HepG2 (cell line): Measurements from ENCODE around the gene HEXIM1. TPM values are rescaled to one million over a fixed set of nuclear protein-coding genes. Genes with fewer than 3 reads are reported as not detected.

Source experiments
- AGO2 ChIP-seq: fragments of 200-400 bp; formaldehyde crosslinking; optimal IDR thresholded peaks from 2 replicates; pipeline ENCODE3; 2017; ENCODE audit warnings: mild to moderate bottlenecking, low read depth, low read length, moderate library complexity
- BCL3 ChIP-seq: sonication (generic); formaldehyde crosslinking; IDR thresholded peaks from 2 replicates; pipeline ENCODE4 v1.5.1; 2020; ENCODE audit warnings: mild to moderate bottlenecking, missing genetic modification reagents, moderate library complexity
- CEBPG ChIP-seq: IDR thresholded peaks from 2 replicates; pipeline ENCODE4 v1.6.1; 2016
- FOXC1 ChIP-seq: sonication (generic); formaldehyde crosslinking; IDR thresholded peaks from 2 replicates; pipeline ENCODE4 v1.8.0; 2022; ENCODE audit warnings: mild to moderate bottlenecking, missing genetic modification reagents, borderline replicate concordance
- GFI1 ChIP-seq: sonication (generic); formaldehyde crosslinking; IDR thresholded peaks from 2 replicates; pipeline ENCODE4 v1.5.0; 2020; ENCODE audit warnings: missing genetic modification reagents, mild to moderate bottlenecking, borderline replicate concordance
- HNRNPLL ChIP-seq: fragments of 200-400 bp; formaldehyde crosslinking; IDR thresholded peaks from 2 replicates; pipeline ENCODE4 v1.6.1; 2017; ENCODE audit warnings: mild to moderate bottlenecking, low read depth, low read length; ENCODE audit not compliant: poor library complexity, severe bottlenecking
- MIER3 ChIP-seq: IDR thresholded peaks from 2 replicates; pipeline ENCODE4 v1.6.1; 2016; ENCODE audit warnings: missing compliant biosample characterization, borderline replicate concordance
- MLX ChIP-seq: IDR thresholded peaks from 2 replicates; pipeline ENCODE4 v1.6.1; 2016
- NCOA5 ChIP-seq: sonication (generic); formaldehyde crosslinking; IDR thresholded peaks from 2 replicates; pipeline ENCODE4 v1.4.0; 2020; ENCODE audit warnings: missing genetic modification reagents
- NFE2L2 ChIP-seq: fragments of 150-350 bp; IDR thresholded peaks from 2 replicates; pipeline ENCODE4 v1.6.1; 2014; ENCODE audit warnings: low read length
- NFYB ChIP-seq: sonication (generic); formaldehyde crosslinking; IDR thresholded peaks from 2 replicates; pipeline ENCODE4 v1.4.0; 2020; ENCODE audit warnings: missing genetic modification reagents
- NR2C2 ChIP-seq: sonication (generic); formaldehyde crosslinking; IDR thresholded peaks from 2 replicates; pipeline ENCODE4 v1.4.0; 2020; ENCODE audit warnings: missing genetic modification reagents, mild to moderate bottlenecking, moderate library complexity, borderline replicate concordance
- PAXIP1 ChIP-seq: sonication (generic); formaldehyde crosslinking; conservative IDR thresholded peaks from 2 replicates; pipeline ENCODE4 v1.4.0; 2020; ENCODE audit warnings: mild to moderate bottlenecking, missing genetic modification reagents, moderate library complexity
- PCBP1 ChIP-seq: fragments of 200-400 bp; formaldehyde crosslinking; IDR thresholded peaks from 2 replicates; pipeline ENCODE4 v1.6.1; 2017; ENCODE audit warnings: mild to moderate bottlenecking, low read depth, low read length, borderline replicate concordance
- PHB2 ChIP-seq: fragments of 450-650 bp; IDR thresholded peaks from 2 replicates; pipeline ENCODE4 v1.6.1; 2018; ENCODE audit not compliant: partially characterized antibody
- RBFOX2 ChIP-seq: fragments of 200-400 bp; formaldehyde crosslinking; IDR thresholded peaks from 2 replicates; pipeline ENCODE4 v1.6.1; 2017; ENCODE audit warnings: low read depth, mild to moderate bottlenecking, low read length
- RBM22 ChIP-seq: fragments of 200-400 bp; formaldehyde crosslinking; optimal IDR thresholded peaks from 2 replicates; pipeline ENCODE3; 2017; ENCODE audit warnings: mild to moderate bottlenecking, low read length, moderate library complexity
- TOPORS ChIP-seq: sonication (generic); formaldehyde crosslinking; IDR thresholded peaks from 2 replicates; pipeline ENCODE4 v1.8.0; 2023; ENCODE audit warnings: mild to moderate bottlenecking, missing genetic modification reagents
- TRIM24 ChIP-seq: sonication (generic); formaldehyde crosslinking; IDR thresholded peaks from 2 replicates; pipeline ENCODE4 v1.8.0; 2022; ENCODE audit warnings: mild to moderate bottlenecking, missing genetic modification reagents
- ZNF280B ChIP-seq: sonication (generic); formaldehyde crosslinking; IDR thresholded peaks from 2 replicates; pipeline ENCODE4 v1.5.0; 2020; ENCODE audit warnings: missing genetic modification reagents, mild to moderate bottlenecking, borderline replicate concordance
- ZNF629 ChIP-seq: sonication (generic); formaldehyde crosslinking; conservative IDR thresholded peaks from 2 replicates; pipeline ENCODE4 v1.5.0; 2020; ENCODE audit warnings: missing genetic modification reagents
- polyA plus RNA-seq, 8 experiments: library from polyadenylated mRNA; depleted of rRNA in 3 of 8; stranded (reverse) in 7 of 8; unstranded in 1 of 8; fragments of >200 nt; fragmentation: Illumina TruSeq in 4 of 8; extraction: Trizol in 4 of 8; gene quantifications; 2 replicates each; pipeline versions ENCODE4 v1.2.1 to v1.2.3, GENCODE V29; 2011 to 2016; ENCODE audit warnings: low read depth in 4 of 8, missing spikeins in 1 of 8, mixed read lengths in 1 of 8; ENCODE audit not compliant: insufficient read depth in 1 of 8
- total RNA-seq, 5 experiments: library from RNA; depleted of rRNA; stranded (reverse); fragments of >200 nt; fragmentation: Illumina TruSeq; extraction: Trizol; gene quantifications; 2 replicates each; pipeline ENCODE4 v1.2.3, GENCODE V29; 2016; ENCODE audit warnings: low read depth in 1 of 5

HEXIM1 gene
- total and polyA plus RNA-seq, 2 of the 13 experiments (the other 11 are each of a cell fraction or from before 2014, with no cell fraction given) = 10.5 to 16.6 TPM

- TF ChIP-seq NR2C2 (no peak), ZNF629 (no peak), PAXIP1 (CRISPR knock-in tag) (no peak), MIER3 (CRISPR knock-in tag) (no peak), FOXC1 (CRISPR knock-in tag) (no peak), NFE2L2 (no peak), GFI1 (CRISPR knock-in tag) (no peak), TOPORS (CRISPR knock-in tag) (no peak), RBFOX2 (no peak; the same call in 1 of the 2 replicates), RBM22 (no peak), HNRNPLL (peak; percentile 43), PCBP1 (peak; percentile 63; the same call in 1 of the 2 replicates), PHB2 (no peak), NFYB (CRISPR knock-in tag) (no peak), CEBPG (no peak), TRIM24 (CRISPR knock-in tag) (no peak), AGO2 (no peak), ZNF280B (peak; percentile 26; the same call in 1 of the 2 replicates), NCOA5 (CRISPR knock-in tag) (no peak), BCL3 (CRISPR knock-in tag) (peak; percentile 32; the same call in 1 of the 2 replicates), MLX (CRISPR knock-in tag) (no peak)
These were observed 16.5 kb upstream of the HEXIM1 start (continued) for GRCh38 chr17:45131616-45132319.
